Central memory CD4-positive, alpha-beta T cell (primary cell): ENCODE measurements around the gene CTTN.
A peak's percentile ranks its signal among the peaks of the same experiment; 100 is the strongest.

ENCODE experiments used
- DNase-seq: peaks from one replicate; pipeline ENCODE4 v3.0.0; 2022
- total RNA-seq, 3 experiments: gene quantifications; one replicate each; lab custom pipeline; 2026; lab: John Stamatoyannopoulos, UW

The CTTN gene
- 1.5 to 74.4 (median 1.7) reads per million in 3 experiments for total RNA-seq

DNA sequence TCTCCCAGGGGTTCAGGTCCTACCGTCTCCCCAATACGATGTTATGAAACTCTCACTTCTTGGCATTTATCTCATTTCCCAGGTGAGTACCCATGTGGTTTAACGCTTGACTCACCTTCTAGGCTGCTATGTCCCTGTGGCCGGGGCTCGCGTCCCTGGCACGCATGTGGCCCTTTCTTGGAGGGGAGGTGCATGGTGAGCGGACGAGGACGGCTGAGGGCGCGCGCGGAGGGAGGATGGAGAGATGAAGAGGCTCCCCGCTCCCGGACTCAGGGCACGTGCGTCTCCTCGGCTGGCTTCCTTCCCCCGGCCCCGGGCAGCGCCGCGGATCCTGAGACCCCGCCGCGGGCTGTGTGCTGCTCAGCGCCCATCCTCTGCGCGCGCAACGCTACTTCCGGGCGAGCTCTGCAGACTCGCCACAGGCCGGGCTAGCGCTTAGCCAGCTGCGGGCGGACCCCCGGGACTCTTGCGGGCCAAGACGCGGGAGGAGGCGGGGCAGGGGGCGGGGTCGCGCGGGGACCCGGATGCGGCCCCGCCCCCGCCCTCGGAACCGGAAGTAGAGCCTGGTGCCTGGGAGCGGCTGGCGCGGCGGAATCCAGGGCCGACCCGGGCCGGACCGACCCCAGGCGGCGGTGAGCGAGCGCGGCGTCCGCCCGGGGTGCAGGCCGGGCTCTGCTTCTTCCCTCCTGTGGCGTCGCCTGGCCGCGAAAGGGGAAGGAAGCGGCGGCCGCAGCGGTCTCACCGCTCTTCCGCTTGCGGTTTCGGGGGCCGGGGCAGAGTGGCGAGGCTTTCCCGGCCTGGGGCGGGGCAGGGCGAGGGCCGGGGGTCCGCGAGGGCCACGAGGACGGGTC is at the start of gene CTTN:
Gene CTTN, plus strand, starts transcription at position 547 of the 851 bp plus-strand sequence. CDS start 8,769 bp downstream, outside the sequence.
- DNase-seq, result peak; percentile 32

DNA sequence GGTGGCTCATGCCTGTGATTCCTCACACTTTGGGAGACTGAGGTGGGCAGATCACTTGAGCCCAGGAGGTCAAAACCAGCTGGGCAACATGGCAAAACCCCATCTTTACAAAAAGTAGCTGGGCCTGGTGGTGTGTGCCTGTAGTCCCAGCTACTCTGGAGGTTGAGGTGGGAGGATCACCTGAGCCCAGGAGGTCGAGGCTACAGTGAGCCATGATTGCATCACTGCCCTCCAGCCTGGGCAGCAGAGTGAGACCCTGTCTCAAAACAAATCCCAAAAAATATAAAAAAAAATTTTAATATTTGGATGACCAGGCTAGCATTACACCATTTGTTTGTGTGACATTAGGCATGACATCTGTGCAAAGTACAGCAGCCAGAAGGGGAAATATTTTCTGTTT is 49.7 kb upstream of the CTTN start:
- no peak for DNase-seq

DNA sequence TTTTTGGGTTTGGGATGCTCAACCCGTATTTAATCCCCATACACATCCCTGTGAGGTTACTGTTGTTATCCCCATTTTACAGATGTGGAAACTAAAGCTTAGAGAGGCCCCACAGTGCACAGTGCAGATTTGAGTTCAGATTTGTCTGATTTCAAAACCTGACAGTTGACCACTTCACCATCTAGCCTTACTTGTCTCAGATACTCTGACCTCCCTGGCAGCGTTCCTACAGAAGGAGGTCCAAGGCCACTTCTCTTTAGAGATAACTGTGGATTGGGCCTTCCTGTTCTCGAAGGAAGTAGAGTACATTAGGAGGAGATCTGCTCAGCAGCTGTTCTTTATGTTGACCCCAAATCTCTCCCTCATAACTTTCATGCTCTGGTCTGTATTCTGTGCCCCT is 46.7 kb upstream of the CTTN start:
- no peak for DNase-seq

DNA sequence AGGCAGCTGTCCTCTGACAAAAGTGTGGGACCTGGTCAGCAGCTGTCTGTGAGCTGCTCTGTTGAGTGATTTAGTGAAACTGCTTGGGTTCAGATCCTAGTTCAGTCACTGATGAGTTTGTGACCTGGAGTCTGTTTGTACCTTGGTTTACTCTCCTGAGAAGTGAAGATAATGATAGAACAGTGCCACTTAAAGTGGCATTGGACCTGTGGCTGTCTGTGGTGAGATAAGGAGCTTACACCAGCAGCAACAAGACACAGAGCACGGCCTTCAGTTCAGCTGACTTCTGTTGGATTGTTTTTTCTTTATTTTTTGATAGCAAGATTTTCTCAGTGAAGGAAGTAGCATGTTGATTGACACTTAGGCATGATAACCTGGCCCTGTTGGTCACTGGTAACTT is 46.2 kb upstream of the CTTN start:
- no peak for DNase-seq

DNA sequence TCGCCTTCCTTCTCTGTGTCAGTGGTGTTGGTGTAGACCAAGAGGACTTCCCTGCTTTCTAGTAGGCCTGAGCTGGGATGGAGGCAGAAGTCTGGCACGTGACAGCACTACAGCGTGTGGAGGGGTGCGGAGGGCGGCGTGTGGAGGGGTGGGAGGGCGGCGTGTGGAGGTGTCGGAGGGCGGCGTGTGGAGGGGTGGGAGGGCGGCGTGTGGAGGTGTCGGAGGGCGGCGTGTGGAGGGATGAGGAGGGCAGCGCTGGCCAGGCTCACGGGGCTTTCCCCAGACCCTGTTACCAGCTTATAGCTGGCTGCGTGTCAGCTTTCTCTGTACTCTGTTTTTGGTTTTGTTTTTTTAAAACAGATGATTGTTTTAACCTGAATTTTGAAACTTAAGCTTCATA is 45.7 kb upstream of the CTTN start:
- DNase-seq, result no peak

DNA sequence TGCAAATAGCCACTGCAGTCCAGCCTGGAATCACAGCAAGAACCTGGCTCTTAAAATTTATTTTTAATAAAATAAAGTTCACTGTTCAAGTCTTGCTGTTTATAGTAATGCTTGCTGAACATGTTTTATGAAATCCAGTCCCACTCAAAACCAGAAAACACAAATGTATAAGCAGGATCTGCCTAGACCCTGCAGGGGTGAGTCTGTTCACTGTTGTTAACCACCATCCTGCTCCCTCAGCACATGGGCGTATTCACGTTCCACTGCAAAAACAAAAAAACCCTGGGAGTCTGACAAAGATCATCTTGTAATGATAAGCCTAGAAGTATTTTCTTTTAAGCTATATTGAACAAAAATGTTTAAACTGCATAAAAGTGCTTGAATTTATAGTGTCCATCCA is 45.0 kb upstream of the CTTN start:
- no peak for DNase-seq

DNA sequence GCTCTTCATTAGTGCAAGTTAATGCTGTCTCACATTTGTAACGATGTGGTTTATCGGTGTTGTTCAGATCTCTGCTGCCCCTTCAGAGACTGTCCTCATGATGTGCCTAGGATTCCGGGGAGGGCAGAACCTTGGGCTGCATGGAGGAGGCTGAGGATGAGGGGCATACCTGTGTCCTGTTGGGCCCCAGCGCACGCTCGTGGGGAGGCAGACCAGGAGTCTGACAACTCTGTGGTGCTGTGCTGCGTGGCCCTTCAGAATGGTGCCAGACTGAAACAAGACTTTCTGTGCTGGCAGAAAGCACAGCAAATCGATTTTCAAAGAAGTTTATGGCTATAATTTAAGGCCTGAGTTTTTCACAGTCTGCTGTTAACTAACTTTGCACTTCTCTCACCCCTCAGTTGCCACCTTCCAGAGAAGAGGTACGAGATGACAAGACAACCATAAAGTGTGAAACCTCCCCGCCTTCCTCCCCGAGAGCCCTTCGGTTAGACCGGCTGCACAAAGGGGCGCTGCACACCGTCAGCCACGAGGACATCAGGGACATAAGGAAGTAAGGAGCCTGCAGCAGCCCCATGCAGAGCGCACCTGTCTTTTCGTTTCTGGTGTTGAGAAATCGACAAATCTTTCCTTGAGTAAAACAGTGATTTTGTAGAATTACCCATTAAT is 44.3 kb upstream of the CTTN start:
- no peak for DNase-seq

DNA sequence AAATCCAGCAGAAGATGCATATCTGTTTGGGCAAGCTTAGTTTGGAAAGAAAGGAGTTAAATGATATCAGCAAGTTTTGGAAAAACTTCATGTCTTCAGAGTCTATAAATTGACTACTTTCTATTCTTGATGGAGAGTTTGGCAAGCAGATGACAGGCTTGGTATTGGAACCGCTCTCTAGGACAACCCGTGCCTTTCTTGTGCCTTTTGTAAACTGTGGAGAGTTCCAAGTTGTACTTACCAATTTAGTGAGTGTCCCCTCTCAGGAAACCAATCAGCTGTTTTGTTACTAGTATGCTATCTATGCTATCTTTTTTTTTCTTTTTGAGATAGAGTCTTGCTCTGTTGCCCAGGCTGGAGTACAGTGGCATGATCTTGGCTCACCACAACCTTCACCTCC is 43.7 kb upstream of the CTTN start:
- no peak for DNase-seq

DNA sequence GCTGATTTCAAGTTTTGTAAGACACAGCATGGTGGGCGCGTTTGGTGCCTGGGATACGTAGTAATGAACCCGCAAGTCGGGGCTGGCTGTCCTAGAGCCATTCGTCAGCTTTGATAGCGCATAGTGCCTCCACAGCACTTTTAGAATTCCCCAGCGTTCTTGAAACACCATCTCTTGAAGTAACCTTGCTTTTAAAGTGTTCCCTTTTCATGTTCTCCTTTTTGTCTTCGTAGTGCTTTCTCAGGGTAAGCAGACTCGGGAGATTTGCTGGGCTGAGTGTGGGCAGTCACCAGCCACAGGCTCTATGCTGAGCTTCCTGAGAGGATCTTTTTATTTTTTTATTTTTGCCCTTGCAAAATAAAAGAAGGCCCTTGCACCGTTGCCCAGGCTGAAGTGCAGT is 39.6 kb upstream of the CTTN start:
- no peak for DNase-seq

DNA sequence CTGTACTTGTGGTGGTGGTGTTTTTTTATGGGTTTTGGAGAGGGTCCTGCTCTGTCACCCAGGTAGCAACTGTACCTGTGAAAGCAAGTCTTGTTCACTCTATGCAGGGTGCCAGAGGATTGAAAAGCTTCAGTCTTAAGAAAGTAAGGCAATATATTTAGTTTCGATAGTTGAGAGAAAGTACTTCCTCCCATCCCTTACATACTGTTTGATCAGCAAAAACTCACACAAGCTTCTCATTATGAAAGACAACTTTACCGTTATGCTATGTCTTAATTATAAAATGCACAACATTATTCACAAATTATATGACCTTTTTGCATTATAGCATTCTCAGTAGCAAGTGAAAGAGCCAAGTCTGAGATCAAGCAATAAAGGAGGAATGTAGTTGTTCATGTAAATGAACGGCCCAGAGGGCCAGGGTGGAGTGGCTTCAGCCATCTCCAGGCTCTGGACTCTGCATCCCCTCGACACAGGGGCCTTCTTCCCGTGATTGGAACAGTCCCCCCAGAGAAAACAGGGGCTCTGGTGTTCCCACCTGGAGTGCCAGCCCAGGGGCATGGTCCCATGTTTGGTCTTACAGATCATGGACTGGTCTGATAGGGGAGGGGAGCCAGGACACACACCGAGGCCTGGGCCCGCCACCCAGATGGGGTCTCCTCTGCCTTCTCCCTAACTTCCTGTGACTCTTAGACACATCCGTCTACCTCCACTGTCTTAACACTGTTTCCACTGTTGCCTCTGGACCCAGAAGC is 38.7 kb upstream of the CTTN start:
- DNase-seq, result no peak

DNA sequence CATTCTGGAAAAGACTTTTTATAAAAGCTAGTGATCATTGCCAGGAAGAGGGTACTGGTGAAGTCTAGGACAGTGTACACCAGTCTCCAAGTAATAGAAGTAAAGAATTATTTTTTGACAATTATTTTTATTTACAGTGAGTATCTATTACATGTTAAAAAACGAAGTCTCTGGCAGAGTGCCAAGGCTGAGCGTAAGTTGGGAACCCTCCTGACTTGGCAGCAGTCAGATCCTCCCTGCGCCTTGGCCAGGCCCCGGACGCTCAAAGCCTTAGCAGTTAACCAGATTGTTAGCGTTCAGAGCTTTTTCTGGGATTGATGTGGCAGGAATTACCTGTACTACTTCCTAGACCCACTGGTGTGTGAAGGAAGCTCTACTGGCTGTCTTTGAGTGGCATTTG is 38.1 kb upstream of the CTTN start:
- no peak for DNase-seq

DNA sequence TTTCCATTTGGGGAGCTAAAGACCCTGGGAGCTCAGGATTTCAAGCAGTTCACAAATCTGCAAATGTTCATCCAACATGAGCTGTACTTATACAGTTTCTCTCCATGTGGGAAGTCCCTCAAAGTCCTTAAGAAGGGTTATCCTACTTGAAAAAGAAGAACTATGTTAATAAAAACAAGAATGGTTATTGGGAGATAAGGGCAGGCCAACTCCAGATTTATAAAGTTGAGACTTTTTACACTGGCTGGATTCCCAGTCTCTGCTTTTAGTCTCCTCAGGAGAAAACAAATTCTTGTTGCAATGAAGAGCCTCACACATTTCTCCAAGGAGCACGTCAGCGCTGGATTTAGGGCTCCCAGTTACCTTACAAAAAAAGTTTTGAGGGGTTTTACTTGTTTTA is 34.2 kb upstream of the CTTN start:
- no peak for DNase-seq

DNA sequence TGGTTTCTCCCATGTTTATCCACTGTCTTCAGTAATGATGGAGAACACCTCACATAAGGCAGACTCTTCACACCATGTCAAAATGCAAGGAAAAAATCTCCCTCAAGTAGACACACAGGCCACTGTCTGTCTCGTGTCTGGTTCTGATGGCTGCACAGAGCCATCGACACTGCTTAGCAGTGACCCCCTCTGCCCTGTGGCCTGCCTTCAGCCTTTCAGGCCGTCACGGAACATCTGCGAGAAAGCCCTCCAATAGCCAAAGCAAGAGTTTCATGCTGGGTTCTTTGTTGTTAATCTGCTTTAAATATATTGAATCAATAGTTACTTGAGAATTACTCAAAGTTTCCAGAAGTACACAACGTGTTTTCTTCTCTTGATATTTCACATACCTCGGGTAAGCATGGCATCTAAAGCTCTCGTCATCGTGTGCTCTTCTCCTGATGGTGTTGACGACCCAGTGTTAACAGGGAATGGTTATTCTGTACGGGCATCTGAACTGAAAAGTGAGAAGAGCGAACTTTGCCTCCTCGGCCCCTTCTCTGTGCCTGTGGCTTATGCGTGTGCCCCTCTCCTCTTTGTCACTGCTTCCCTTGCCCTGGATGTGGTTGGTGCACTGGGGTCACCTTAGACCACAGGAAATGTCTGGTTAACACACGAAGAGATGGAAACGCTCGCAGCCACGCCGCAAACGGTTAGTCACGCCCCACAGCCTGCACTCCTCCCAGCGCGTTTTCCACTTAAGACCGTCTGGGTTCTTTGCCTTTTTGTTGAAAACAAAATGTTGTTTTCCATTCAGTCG is 33.4 kb upstream of the CTTN start:
- DNase-seq, result peak; percentile 41

DNA sequence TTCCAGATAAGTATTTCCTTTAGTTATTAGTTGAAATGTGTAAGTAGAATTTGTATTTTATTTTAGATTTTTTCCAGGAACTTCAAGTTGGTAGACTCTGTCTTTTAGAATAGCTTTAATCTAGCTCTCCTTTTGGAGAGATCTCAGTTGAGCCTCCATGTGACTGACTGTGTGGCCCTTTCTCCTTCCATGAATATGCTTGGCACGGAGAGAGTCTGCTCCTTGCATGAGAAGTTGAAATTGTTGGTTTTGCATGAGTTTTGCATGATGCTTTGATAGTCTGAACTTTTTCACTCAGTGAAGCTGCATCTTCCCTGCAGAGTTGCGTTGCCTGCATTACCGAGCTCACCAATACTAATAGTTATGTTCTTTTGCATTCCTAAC is 32.8 kb upstream of the CTTN start:
- DNase-seq, result no peak

DNA sequence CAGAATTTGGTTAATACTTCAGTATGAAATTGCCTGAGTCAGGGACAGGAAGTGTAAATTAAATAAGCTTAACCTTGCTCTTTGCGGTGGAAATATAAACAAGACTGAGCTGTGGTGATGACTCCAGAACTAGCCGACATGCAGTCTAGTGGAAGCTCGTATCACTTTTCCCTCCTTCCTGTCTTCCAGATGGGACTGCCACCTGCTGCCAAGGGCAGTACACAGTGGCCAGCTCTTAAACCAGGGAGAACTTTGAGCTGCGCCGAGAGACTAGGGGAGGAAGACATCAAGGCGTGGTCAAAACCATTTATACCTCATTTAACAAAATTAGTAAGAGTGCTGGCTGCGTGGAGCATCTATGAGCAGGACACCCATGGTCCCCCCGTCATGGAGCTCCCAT is 31.3 kb upstream of the CTTN start:
- DNase-seq, result no peak

DNA sequence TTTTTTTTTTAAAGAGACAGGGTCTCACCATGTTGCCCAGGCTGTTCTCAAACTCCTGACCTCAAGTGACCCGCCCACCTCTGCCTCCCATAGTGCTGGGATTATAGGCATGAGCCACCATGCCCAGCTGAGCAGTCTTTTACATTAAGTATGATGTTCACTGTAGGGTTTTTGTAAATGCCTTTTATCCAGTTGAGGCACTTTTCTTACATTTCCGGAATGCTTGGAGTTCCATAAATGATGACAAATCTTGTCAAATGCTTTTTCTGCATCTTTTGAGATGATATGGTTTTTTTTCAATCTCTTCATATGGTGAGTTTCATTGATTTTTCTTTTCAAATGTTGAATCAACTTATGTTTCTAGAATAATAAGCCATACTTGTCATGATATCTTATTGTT is 29.4 kb upstream of the CTTN start:
- DNase-seq, result no peak

DNA sequence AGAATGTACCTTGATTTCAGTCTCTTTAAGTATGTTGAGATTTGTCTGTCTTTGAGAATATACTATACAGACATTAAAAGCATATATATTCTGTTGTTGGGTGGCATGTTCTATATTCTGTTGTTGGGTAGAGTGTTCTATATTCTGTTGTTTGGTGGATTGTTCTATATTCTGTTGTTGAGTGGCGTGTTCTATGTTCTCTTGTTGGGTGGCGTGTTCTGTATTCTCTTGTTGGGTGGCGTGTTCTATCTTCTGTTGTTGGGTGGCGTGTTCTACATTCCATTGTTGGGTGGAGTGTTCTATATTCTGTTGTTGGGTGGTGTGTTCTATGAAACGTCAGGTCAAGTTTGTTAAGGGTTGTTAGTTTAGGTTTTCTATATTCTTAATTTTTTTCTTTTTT is 27.1 kb upstream of the CTTN start:
- DNase-seq, result no peak

DNA sequence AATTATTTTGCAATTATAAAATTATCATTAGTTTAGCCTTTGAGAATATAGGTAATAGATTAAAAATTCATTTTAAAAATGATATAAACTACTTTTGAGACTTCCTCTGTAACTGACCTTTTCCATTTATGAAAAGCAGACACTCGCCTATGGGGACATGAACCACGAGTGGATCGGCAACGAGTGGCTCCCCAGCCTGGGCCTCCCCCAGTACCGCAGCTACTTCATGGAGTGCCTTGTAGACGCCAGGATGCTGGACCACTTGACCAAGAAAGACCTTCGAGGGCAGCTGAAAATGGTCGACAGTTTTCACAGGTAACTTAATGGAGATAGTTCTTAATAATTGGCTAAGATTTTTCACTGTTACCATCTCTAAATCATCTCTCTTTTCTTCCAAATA is 26.3 kb upstream of the CTTN start:
- no peak for DNase-seq

DNA sequence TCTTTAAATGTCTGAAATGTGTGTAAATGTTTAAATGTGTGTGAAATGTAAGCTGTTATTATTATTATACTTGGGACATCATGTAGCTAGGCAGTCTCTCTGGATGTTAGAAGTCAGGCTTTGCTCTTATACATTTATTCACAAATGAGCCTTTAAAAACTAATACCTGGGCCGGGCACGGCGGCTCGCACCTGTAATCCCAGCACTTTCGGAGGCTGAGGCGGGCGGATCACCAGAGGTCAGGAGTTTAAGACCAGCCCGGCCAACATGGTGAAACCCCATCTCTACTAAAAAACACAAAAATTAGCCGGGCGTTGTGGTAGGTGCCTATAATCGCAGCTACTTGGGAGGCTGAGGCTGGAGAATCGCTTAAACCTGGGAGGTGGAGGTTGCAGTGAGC is 21.7 kb upstream of the CTTN start:
- no peak for DNase-seq

DNA sequence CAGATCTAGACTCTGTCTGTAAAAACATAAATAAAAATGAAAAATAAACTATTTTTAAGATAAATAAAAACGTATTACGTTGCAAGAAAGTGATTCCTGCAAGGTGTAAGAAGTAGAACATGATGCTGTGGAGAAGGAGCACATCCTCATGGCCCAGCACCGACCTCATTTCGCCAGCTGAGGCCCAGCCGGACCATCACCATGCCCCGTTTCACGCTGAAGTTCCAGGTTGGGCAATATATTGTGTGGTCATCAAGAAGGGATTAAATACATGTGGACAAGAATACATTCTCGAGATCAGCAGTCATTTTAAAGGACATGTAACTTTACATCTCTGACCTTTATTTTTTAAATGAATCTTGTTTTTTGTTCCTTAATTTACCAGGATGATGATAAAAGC is 20.7 kb upstream of the CTTN start:
- DNase-seq, result no peak

DNA sequence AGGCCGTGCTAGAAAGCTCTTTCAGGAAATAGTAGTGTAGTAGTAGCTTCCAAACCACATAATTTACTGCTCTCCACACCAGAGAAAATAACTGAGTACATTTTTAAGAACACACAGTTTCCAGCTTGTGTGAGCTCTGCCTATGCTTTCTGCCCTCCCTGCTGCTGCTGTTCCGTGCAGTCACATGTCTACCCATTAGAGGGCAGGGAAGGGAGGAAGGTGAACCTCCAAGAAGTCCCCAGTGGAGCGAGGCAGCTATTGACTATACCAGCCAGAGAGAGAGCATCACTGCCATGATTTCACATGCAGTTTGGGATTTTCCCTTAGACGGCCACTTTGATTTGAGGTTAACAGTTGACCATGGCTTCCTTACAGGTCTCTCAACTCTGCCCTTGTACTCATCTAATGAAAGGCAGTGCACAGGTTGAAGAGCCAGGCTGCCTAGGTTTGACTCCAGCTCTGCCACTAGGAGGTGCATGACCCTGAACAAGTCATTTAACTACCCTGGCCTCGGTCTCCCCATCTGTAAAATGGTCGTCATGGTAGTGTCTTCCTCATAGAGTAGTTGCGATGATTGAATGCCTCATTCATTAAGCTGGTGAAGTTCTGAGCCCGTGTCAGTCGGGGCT is 19.7 kb upstream of the CTTN start:
- DNase-seq, result no peak

DNA sequence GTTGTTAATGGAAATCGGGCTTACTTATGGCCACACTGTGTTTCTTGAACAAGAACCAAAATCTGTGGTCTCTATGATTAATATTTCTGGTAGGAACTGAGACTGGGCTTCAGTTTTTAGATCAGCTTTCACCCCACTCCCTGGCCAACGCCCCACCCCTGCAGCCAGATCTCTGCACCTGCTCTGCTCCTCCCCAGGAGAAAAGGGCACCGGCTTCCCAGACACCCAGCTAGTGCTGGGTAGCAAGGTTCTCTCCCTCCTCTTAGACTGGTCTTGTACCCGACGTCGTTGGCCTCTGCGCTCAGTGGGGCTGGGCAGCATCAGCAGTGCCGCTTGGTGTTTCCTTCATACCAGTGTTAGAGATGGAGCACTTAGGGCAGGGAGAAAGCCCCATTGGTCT is 17.0 kb upstream of the CTTN start:
- no peak for DNase-seq
